ENCODE data around the gene REV3L. TPM values are rescaled to one million over a fixed set of nuclear protein-coding genes. Genes with fewer than 3 reads are reported as not detected.

Gene REV3L
- total RNA-seq, 1 donor from 2014 or later: 14.2 TPM

DNA sequence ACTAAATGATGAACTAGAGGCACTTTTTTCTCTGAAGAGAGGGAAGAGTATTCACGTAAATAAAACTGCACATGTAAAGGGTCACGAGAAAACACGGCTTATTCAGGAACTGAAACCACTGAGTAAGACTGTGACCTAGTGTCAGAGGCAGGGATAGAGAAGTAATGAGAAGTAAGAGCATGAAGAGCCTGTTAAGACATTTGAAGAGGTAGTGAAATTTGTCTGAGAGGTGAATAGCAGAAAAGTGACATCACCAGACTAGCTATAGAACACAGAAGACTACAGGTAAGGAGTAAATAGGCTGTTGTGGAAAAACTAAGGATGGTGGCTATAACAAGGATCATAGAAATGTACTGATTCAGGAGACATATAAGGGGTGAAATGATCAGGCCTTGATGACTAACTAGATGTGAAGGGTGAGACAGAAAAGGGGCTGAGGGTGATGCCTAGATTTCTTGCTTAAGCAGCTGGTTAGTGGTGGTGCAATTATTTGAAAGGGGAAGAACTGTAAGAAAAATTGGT lies 76.8 kb downstream of the REV3L start:
- DNase-seq (ENCODE audit: low read depth): no peak
- no peak overlapping the region for H3K4me3 ChIP-seq (ENCODE audit: low read depth, low read length)
- TF ChIP-seq, protein P1, sequence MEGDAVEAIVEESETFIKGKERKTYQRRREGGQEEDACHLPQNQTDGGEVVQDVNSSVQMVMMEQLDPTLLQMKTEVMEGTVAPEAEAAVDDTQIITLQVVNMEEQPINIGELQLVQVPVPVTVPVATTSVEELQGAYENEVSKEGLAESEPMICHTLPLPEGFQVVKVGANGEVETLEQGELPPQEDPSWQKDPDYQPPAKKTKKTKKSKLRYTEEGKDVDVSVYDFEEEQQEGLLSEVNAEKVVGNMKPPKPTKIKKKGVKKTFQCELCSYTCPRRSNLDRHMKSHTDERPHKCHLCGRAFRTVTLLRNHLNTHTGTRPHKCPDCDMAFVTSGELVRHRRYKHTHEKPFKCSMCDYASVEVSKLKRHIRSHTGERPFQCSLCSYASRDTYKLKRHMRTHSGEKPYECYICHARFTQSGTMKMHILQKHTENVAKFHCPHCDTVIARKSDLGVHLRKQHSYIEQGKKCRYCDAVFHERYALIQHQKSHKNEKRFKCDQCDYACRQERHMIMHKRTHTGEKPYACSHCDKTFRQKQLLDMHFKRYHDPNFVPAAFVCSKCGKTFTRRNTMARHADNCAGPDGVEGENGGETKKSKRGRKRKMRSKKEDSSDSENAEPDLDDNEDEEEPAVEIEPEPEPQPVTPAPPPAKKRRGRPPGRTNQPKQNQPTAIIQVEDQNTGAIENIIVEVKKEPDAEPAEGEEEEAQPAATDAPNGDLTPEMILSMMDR (conservative IDR thresholded peaks at IDR 0.05; ENCODE audit: low read depth, low read length): no peak

DNA sequence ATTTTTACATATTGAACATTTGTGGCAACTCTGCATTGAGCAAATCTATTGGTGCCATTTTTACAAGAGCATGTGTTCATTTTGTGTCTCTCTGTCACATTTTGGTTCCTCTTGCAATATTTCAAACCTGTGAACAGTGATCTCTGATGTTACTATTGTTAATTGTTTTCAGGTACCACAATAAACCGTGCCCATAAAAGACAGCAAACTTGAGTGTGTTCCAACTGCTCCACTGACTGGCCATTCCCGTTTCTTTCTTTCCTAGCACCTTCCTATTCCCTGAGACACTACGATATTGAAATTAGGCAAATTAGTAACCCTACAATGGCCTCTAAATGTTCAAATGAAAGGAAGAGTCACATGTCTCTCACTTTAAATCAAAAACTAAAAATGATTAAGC lies 79.6 kb downstream of the REV3L start:
- TF ChIP-seq, protein P1 (conservative IDR thresholded peaks at IDR 0.05; ENCODE audit: low read depth, low read length): no peak
- no peak for DNase-seq (ENCODE audit: low read depth)

DNA sequence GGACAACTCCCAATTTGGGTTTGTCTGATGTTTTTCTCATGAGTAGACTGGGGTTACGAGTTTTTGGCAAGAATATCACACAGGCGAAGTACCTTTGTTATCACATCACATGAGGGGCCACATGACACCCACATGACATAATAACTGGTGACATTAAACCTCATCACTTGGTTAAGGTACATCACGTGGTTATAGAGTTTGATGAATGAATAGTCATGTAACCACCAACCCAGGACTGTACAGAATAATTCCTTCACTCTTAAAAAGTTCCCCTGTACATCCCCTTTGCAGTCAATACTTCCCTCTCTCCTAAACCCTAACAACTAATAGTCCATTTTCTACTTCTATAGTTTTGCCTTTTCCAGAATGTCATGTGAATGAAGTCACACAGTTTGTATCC lies 83.4 kb downstream of the REV3L start:
- TF ChIP-seq, protein P1 (conservative IDR thresholded peaks at IDR 0.05; ENCODE audit: low read depth, low read length): no peak
- no peak overlapping the region for H3K4me3 ChIP-seq (ENCODE audit: low read depth, low read length)
- no peak for DNase-seq (ENCODE audit: low read depth)

More for the DNA sequence above, 79.6 kb downstream of the REV3L start:
- no peak overlapping the region for H3K4me3 ChIP-seq (ENCODE audit: low read depth, low read length)

DNA sequence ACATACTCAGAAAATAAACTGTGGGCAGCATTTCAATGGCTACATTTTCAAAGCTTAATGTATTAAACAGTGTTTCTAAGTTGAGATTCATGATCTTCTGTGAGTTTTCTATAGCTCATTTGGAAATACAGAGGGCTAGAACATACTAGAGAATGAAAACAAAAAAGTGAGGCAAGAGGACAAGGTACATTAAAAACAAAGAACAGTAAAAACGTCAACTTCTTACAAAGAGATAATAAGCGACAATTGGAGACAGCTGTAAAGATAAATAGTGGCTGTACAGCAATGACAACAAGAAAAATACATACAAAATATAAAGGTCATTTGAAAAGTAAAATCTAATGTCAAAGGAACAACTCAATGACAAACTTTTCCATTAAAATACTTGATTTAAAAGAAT lies 94.3 kb downstream of the REV3L start:
- TF ChIP-seq, protein P1 (conservative IDR thresholded peaks at IDR 0.05; ENCODE audit: low read depth, low read length): no peak
- no peak for DNase-seq (ENCODE audit: low read depth)
- H3K4me3 ChIP-seq (ENCODE audit: low read depth, low read length): no peak overlapping the region

DNA sequence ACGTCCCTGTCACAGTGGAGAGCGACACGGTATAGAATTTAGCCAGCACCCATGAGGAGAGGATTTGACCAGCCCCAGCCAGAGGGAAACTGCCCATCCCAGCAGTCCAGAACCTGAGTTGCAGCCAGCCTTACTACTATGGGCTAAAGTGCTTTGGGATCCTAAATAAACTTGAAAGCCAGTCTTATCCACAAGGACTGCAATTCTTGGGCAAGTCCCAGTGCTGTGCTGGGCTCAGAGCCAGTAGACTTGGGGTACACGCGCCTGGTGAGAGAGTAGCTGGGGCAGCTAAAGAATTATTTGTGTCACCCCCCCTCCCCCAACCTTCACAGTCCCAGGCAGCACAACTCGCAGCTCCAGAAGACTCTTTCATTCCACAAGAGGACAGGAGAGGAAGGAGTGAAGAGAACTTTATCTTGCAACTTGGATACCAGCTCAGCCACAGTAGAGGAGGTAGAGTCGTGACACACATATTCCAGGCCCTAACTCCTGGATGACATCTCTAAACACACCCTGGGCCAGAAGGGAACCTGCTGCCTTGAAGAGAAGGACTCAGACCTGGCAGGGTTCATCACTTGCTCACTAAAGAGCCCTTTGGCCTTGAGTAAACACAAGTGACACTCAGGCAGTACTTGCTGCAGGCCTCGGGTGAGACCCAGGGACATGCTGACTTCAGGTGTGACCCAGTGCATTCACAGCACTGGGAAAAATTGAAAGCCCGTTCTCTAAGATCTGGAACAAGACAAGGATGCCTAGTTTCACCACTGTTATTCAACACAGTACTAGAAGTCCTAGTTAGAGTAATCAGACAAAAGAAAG lies 100.3 kb downstream of the REV3L start:
- DNase-seq (ENCODE audit: low read depth): no peak
- TF ChIP-seq, protein P1 (conservative IDR thresholded peaks at IDR 0.05; ENCODE audit: low read depth, low read length): no peak
- H3K4me3 ChIP-seq (ENCODE audit: low read depth, low read length): no peak overlapping the region

DNA sequence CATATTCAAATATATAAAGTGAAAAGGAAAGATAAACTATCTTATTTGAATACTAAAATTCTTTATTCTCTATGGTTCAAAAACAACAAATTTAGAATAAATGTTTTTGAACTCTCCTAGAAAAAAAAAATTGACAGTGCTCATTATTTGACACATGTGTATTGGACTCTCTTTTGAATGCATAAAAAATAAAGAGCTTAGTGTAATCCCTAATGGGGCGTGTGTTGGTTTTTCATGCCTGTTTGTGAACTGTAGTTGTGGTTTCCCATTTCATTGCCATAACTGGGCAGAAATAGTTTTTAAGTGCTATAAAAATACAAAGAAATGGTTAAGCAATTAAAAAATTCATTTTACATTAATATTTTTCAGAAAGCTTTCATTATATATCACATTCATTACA lies 101.3 kb downstream of the REV3L start:
- no peak for DNase-seq (ENCODE audit: low read depth)
- TF ChIP-seq, protein P1 (conservative IDR thresholded peaks at IDR 0.05; ENCODE audit: low read depth, low read length): no peak
- no peak overlapping the region for H3K4me3 ChIP-seq (ENCODE audit: low read depth, low read length)

DNA sequence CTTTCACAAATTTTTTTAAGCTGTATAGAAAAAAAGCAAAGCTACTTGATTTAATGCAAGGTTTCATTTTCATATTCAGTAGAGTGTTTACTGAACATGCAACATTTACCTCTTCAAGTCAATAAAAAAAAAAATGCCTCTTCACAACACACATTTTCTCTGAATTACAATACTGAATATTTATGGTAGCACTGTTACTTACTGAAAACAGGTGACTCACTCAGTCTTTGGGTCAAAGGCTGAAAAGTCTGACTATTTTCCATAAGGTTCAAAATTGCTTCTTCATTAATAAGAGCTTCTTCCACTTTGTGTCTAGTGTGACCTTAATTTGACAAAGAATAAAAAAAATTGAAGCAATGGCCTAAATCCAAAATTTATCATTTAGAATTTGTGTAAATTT lies 101.9 kb downstream of the REV3L start:
- no peak for DNase-seq (ENCODE audit: low read depth)
- H3K4me3 ChIP-seq (ENCODE audit: low read depth, low read length): no peak overlapping the region
- TF ChIP-seq, protein P1 (conservative IDR thresholded peaks at IDR 0.05; ENCODE audit: low read depth, low read length): no peak
